K562 (cell line): Measurements from ENCODE around the gene PTPN7. TPM values are rescaled to one million over a fixed set of nuclear protein-coding genes. Genes with fewer than 3 reads are reported as not detected.

ENCODE experiments used
- FOXA1 ChIP-seq: fragments of 450-650 bp; IDR thresholded peaks from 2 replicates; pipeline ENCODE4 v1.6.1; 2016; ENCODE audit warnings: mild to moderate bottlenecking, borderline replicate concordance
- FOXK2 ChIP-seq, 2 experiments: fragments of 450-650 bp; IDR thresholded peaks in 1 of 2; conservative IDR thresholded peaks in 1 of 2; 2 replicates each; pipeline ENCODE4 v1.6.1; 2016; ENCODE audit warnings: low read depth in 2 of 2, mild to moderate bottlenecking in 1 of 2
- HDAC3 ChIP-seq: fragments of 450-650 bp; IDR thresholded peaks from 2 replicates; pipeline ENCODE4 v1.6.1; 2018; ENCODE audit warnings: borderline replicate concordance, mild to moderate bottlenecking, moderate library complexity; ENCODE audit not compliant: partially characterized antibody
- MCM2 ChIP-seq: fragments of 450-650 bp; IDR thresholded peaks from 2 replicates; pipeline ENCODE4 v1.6.1; 2017; ENCODE audit warnings: low read depth, mild to moderate bottlenecking
- MTF1 ChIP-seq: fragments of 250-450 bp; sonication (Bioruptor Pico); IDR thresholded peaks from 2 replicates; pipeline ENCODE4 v1.9.0; 2021; ENCODE audit warnings: moderate library complexity, mild to moderate bottlenecking, inconsistent platforms, borderline replicate concordance
- SIN3A ChIP-seq, 2 experiments: fragments of 150-350 bp in 1 of 2; IDR thresholded peaks; 2 replicates each; pipeline ENCODE4 v1.6.1; 2011 to 2016; ENCODE audit warnings: borderline replicate concordance in 2 of 2, low read depth in 2 of 2, low read length in 2 of 2, mild to moderate bottlenecking in 2 of 2, moderate library complexity in 2 of 2; ENCODE audit not compliant: control insufficient read depth in 1 of 2
- SP1 ChIP-seq: sonication (generic); formaldehyde crosslinking; IDR thresholded peaks from 2 replicates; pipeline ENCODE4 v1.8.1; 2022; ENCODE audit warnings: mild to moderate bottlenecking, missing genetic modification reagents
- ZNF24 ChIP-seq: fragments of 450-650 bp; IDR thresholded peaks from 2 replicates; pipeline ENCODE4 v1.6.1; 2016
- ZNF354B ChIP-seq: fragments of 250-450 bp; sonication (Bioruptor Pico); IDR thresholded peaks from 2 replicates; pipeline ENCODE4 v1.4.0; 2020
- ZNF764 ChIP-seq: fragments of 250-450 bp; sonication (Bioruptor Pico); IDR thresholded peaks from 2 replicates; pipeline ENCODE4 v1.4.0; 2020; ENCODE audit warnings: low read depth, mild to moderate bottlenecking, moderate library complexity
- ZNF785 ChIP-seq: fragments of 250-450 bp; sonication (Bioruptor Pico); IDR thresholded peaks from 2 replicates; pipeline ENCODE4 v1.4.0; 2020; ENCODE audit warnings: mild to moderate bottlenecking
- polyA plus RNA-seq, 8 experiments: library from polyadenylated mRNA; depleted of rRNA in 4 of 8; stranded (reverse) in 5 of 8; unstranded in 3 of 8; fragments of >200 nt; fragmentation: Nextera tagmentation in 2 of 8; fragmentation: Illumina TruSeq in 1 of 8; extraction: Ambion mirVana in 2 of 8; extraction: Trizol in 1 of 8; gene quantifications; 2 replicates each; pipeline versions ENCODE4 v1.2.1 to v1.2.3, GENCODE V29; 2011 to 2014; ENCODE audit warnings: inconsistent platforms in 1 of 8, missing spikeins in 1 of 8
- total RNA-seq, 7 experiments: library from RNA; depleted of rRNA in 6 of 7; stranded (reverse); fragments of >200 nt in 6 of 7; fragmentation: Illumina TruSeq in 2 of 7; extraction: Trizol in 2 of 7; gene quantifications; 2 replicates each; pipeline versions ENCODE4 v1.2.1 to v1.2.3, GENCODE V29; 2011 to 2021; ENCODE audit warnings: low replicate concordance in 1 of 7
- TF ChIP-seq, protein P1 (sequence below): fragments of 450-650 bp; formaldehyde crosslinking; IDR thresholded peaks from 2 replicates; pipeline ENCODE4 v1.4.0; 2020; ENCODE audit warnings: mild to moderate bottlenecking, moderate library complexity
- TF ChIP-seq, protein P2 (sequence below): fragments of 200-800 bp; sonication (Bioruptor generic); IDR thresholded peaks from 2 replicates; pipeline ENCODE4 v1.6.1; 2016; ENCODE audit warnings: missing genetic modification characterization, missing compliant biosample characterization
- TF ChIP-seq, protein P3 (sequence below): sonication (generic); formaldehyde crosslinking; IDR thresholded peaks from 2 replicates; pipeline ENCODE4 v1.8.0; 2022; ENCODE audit warnings: mild to moderate bottlenecking, missing genetic modification reagents
- TF ChIP-seq, protein P4 (sequence below): fragments of 250-450 bp; sonication (Bioruptor Pico); IDR thresholded peaks from 2 replicates; pipeline ENCODE4 v1.8.0; 2021; ENCODE audit warnings: moderate library complexity, mild to moderate bottlenecking, inconsistent platforms
- TF ChIP-seq, protein P5 (sequence below): sonication (generic); formaldehyde crosslinking; IDR thresholded peaks from 2 replicates; pipeline ENCODE4 v1.8.0; 2022; ENCODE audit warnings: missing genetic modification reagents, mild to moderate bottlenecking, borderline replicate concordance

Gene PTPN7
- total and polyA plus RNA-seq, 9 of the 15 experiments (the other 6 are each of a cell fraction or from before 2014, with no cell fraction given) = 18.7 to 144 (median 120) TPM

DNA sequence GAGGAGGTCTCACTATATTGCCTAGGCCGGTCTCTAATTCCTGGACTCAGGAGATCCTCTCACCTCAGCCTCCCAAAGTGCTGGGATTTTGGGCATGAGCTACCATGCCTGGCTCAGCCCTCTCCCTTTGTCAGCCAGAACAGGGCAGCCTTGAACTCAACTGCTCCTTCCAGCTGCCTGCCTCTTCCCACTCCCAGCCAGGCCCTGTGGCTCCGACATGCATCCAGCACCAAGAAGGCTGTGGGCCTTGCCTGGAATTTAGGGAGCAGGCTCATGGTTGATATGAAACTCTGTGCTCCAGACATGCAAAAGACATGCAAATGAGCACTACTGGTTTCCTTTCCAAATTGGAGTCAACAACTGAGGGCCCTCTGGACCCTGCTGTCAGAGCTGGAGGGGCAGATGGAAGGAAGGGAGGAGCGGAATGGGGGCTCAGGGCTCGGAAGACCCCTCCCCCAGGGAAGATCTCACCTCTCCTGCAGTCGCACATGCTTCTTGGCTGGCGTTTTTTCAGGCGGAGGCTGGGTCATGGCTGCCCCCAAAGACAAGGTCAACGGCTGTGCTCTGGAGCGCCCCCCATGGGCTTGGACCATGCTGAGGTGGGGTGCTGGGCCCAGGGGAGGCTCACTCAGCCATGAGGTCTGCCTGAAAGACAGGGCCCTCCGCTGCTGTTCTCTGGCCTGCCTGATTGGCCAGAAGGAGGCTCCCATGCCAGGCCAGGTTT, 1.4 kb downstream of the PTPN7 start (continued):
- TF ChIP-seq, protein P1, sequence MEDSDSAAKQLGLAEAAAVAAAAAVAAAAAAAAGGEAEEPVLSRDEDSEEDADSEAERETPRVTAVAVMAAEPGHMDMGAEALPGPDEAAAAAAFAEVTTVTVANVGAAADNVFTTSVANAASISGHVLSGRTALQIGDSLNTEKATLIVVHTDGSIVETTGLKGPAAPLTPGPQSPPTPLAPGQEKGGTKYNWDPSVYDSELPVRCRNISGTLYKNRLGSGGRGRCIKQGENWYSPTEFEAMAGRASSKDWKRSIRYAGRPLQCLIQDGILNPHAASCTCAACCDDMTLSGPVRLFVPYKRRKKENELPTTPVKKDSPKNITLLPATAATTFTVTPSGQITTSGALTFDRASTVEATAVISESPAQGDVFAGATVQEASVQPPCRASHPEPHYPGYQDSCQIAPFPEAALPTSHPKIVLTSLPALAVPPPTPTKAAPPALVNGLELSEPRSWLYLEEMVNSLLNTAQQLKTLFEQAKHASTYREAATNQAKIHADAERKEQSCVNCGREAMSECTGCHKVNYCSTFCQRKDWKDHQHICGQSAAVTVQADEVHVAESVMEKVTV (CRISPR knock-in tag) = no peak
- TF ChIP-seq ZNF764 (CRISPR knock-in tag) = 0 out of 2 replicates have a peak, but pooled peaks have one; percentile 35
- TF ChIP-seq FOXA1 = no peak
- no peak for TF ChIP-seq ZNF24
- TF ChIP-seq, protein P2, sequence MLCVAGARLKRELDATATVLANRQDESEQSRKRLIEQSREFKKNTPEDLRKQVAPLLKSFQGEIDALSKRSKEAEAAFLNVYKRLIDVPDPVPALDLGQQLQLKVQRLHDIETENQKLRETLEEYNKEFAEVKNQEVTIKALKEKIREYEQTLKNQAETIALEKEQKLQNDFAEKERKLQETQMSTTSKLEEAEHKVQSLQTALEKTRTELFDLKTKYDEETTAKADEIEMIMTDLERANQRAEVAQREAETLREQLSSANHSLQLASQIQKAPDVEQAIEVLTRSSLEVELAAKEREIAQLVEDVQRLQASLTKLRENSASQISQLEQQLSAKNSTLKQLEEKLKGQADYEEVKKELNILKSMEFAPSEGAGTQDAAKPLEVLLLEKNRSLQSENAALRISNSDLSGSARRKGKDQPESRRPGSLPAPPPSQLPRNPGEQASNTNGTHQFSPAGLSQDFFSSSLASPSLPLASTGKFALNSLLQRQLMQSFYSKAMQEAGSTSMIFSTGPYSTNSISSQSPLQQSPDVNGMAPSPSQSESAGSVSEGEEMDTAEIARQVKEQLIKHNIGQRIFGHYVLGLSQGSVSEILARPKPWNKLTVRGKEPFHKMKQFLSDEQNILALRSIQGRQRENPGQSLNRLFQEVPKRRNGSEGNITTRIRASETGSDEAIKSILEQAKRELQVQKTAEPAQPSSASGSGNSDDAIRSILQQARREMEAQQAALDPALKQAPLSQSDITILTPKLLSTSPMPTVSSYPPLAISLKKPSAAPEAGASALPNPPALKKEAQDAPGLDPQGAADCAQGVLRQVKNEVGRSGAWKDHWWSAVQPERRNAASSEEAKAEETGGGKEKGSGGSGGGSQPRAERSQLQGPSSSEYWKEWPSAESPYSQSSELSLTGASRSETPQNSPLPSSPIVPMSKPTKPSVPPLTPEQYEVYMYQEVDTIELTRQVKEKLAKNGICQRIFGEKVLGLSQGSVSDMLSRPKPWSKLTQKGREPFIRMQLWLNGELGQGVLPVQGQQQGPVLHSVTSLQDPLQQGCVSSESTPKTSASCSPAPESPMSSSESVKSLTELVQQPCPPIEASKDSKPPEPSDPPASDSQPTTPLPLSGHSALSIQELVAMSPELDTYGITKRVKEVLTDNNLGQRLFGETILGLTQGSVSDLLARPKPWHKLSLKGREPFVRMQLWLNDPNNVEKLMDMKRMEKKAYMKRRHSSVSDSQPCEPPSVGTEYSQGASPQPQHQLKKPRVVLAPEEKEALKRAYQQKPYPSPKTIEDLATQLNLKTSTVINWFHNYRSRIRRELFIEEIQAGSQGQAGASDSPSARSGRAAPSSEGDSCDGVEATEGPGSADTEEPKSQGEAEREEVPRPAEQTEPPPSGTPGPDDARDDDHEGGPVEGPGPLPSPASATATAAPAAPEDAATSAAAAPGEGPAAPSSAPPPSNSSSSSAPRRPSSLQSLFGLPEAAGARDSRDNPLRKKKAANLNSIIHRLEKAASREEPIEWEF (CRISPR knock-in tag) = no peak
- TF ChIP-seq MCM2 = no peak
- TF ChIP-seq SIN3A (IDR thresholded peaks at IDR 0.05; ENCODE audit: borderline replicate concordance in 2 of 2, control insufficient read depth in 1 of 2, low read depth in 2 of 2, low read length in 2 of 2) = peak in 1 of 2 experiments; percentile 69; a peak in 1 of 4 replicates
- no peak; the same call in none of the 2 replicates for TF ChIP-seq SP1 (CRISPR knock-in tag)
- no peak for TF ChIP-seq ZNF785 (CRISPR knock-in tag)
- TF ChIP-seq FOXK2 (conservative IDR thresholded peaks at IDR 0.05 in 1 of 2, IDR thresholded peaks at IDR 0.05 in 1 of 2; ENCODE audit: low read depth in 2 of 2) = no peak
- TF ChIP-seq HDAC3 = no peak
- no peak for TF ChIP-seq ZNF354B (CRISPR knock-in tag)
- no peak for TF ChIP-seq MTF1 (CRISPR knock-in tag)
- TF ChIP-seq, protein P3, sequence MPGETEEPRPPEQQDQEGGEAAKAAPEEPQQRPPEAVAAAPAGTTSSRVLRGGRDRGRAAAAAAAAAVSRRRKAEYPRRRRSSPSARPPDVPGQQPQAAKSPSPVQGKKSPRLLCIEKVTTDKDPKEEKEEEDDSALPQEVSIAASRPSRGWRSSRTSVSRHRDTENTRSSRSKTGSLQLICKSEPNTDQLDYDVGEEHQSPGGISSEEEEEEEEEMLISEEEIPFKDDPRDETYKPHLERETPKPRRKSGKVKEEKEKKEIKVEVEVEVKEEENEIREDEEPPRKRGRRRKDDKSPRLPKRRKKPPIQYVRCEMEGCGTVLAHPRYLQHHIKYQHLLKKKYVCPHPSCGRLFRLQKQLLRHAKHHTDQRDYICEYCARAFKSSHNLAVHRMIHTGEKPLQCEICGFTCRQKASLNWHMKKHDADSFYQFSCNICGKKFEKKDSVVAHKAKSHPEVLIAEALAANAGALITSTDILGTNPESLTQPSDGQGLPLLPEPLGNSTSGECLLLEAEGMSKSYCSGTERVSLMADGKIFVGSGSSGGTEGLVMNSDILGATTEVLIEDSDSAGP (CRISPR knock-in tag) = 0 out of 2 replicates have a peak, but pooled peaks have one; percentile 49
- TF ChIP-seq, protein P4, sequence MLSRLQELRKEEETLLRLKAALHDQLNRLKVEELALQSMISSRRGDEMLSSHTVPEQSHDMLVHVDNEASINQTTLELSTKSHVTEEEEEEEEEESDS (CRISPR knock-in tag) = no peak
- TF ChIP-seq, protein P5, sequence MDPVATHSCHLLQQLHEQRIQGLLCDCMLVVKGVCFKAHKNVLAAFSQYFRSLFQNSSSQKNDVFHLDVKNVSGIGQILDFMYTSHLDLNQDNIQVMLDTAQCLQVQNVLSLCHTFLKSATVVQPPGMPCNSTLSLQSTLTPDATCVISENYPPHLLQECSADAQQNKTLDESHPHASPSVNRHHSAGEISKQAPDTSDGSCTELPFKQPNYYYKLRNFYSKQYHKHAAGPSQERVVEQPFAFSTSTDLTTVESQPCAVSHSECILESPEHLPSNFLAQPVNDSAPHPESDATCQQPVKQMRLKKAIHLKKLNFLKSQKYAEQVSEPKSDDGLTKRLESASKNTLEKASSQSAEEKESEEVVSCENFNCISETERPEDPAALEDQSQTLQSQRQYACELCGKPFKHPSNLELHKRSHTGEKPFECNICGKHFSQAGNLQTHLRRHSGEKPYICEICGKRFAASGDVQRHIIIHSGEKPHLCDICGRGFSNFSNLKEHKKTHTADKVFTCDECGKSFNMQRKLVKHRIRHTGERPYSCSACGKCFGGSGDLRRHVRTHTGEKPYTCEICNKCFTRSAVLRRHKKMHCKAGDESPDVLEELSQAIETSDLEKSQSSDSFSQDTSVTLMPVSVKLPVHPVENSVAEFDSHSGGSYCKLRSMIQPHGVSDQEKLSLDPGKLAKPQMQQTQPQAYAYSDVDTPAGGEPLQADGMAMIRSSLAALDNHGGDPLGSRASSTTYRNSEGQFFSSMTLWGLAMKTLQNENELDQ = no peak
